ENCODE results near the gene OR10J1.
"Not testable (repeated sequence)": the region's sequence is repeated elsewhere in the genome, so short reads cannot be mapped to it uniquely, and the experiment has no call there.

Gene OR10J1

GRCh38 chr1:159439422-159439821 is at the start of gene OR10J1:
TSS of gene OR10J1 (plus strand) at chr1:159439722. CDS start at chr1:159439792, 70 bp downstream.
- DNase-seq (ENCODE audit: low read depth in 2 of 2), result no peak

- no peak for DNase-seq (ENCODE audit: low read depth in 2 of 2)
These were observed 32.7 kb upstream of the OR10J1 start for GRCh38 chr1:159406821-159407220.

- no peak for DNase-seq (ENCODE audit: low read depth in 2 of 2)
These were observed 30.6 kb upstream of the OR10J1 start for GRCh38 chr1:159408862-159409400.

GRCh38 chr1:159421821-159422220 is 17.7 kb upstream of the OR10J1 start:
- DNase-seq (ENCODE audit: low read depth in 2 of 2), result no peak

GRCh38 chr1:159428536-159428935 is 11.0 kb upstream of the OR10J1 start:
- no peak for DNase-seq (ENCODE audit: low read depth in 2 of 2)

DNA sequence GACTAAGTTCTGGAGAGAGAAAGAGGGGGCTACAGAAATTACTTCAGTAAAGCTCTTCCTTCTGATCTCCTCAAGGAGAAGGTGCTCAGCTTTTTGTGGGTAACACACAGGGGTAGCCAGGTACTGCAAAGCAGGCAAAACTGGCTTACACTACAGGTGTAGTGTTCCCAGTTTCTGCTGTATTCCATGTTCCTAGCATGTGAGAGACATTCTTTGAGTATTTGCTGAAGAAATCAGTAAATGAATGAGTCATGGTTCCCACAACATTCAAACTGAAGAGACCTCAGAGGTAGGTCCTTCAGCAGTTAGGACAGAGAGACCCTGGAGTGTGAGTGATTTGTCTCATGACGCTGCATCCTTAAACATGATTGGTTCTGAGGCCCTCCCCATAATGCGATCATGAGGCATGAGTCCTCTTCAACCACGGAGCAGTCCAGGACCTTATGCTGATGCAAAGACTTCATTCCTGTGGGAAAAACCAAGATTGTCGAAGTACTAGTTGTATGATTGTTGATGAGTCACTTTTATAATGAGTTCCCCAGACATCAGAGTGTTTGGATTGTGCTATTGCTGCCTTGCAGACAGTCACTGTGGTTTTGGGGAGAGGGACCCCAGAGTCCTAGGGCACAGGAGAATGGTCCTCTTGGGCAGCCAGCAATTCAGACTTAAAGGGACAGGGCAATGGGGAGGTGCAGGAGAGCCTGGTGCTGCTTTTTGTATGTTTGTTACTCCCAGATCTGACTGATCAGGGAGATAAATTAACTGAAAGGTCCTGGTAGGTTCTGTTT is 10.3 kb upstream of the OR10J1 start:
- no peak for DNase-seq (ENCODE audit: low read depth in 2 of 2)

DNA sequence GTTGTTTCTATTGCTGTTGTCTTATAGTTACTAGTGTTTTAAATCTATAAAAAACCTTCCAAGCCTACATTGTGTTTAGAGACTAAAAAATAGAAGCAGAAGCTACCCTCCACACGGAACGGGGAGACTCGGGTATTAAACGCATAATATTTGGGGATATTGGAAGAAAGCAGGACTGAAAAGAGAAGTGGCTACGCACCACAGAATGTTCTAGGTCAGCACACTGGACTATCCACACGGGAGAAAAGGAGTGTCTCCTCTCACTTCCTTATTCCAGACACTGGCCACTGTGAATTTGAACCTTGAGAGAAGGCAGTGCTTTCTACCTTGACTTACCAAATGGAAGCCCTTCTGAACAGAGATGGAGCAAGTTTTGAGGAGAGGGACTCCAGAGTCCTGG is 8.5 kb upstream of the OR10J1 start:
- no peak for DNase-seq (ENCODE audit: low read depth in 2 of 2)

- no peak for DNase-seq (ENCODE audit: low read depth in 2 of 2)
These were observed 7.6 kb upstream of the OR10J1 start, which contains the start of gene OR10J4 for GRCh38 chr1:159431904-159432303. TSS of gene OR10J4 (plus strand) at chr1:159432204.

- no peak for DNase-seq (ENCODE audit: low read depth in 2 of 2)
These were observed 3.1 kb upstream of the OR10J1 start for GRCh38 chr1:159436469-159436868.

DNA sequence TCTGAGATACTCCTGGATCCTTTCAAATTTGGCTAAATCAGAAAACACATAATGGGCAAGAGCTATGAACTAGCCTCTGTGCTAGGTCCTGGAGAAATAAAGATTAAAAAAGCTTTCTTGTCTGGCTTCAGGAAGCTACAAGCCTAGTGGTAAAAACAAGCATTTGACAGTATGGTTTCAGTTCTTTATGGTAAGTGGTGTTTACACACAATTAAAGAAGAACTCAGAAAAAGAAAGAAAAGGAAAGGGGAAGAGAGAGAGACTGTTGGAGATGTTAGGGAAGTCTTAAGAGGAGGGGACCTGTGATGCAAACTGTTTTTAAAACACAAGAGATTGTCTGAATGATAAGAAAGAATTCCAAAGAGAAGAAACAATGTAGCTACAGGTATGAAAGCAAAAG is 1.8 kb downstream of the OR10J1 start:
- no peak for DNase-seq (ENCODE audit: low read depth in 2 of 2)

DNA sequence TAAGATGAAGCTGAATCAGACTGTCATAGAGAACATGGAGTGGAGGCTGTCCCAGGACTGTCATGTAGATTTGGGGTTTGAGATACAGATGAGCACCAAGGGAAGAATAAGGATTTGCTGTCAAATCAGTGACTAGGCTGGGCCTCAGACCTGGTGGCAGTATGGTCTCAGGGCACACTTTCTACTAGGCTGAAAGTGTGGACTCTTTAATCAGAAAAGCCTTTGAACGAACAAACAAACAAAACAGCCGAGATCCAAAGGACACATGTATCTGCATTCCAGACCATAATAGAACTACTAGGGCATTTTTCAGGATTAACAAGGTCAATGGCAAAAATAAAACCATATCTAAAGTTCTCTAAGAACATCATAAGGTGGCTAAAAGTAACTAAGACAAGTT is 2.9 kb downstream of the OR10J1 start:
- no peak for DNase-seq (ENCODE audit: low read depth in 2 of 2)

DNA sequence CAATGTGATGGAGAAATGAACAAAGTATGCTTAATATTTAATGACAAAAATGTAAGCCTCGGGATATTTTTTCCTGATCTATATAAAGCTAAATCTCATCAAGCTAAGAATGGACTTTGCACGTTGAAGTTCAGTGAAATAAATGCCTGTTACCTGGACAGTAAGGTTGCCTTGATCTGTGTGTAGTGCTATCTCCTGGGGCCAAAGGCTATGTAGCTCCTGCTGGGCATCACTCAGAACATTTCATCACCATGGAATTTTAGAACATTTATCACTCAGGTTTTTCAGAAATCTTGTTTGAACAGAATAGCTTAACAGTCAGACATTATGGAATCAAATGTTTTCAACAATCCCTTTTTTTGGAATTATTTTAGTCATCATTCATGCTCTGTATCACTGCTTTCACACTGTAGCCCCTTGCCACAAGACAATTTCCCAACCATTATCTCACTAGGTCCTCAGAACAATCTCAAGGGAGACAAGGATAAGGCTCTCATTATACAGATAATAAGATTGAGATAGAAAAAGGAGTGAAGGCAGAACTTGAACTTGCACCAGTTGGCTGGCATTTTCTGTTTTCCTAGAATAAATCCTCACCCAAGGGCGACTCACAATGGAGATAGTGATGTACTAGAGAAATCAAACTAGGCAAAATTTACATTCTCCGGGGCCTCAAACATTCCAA is 3.7 kb downstream of the OR10J1 start:
- no peak for DNase-seq (ENCODE audit: low read depth in 2 of 2)

GRCh38 chr1:159444511-159444910 is 5.0 kb downstream of the OR10J1 start:
- DNase-seq (ENCODE audit: low read depth in 2 of 2), result no peak

GRCh38 chr1:159448181-159448580 is 8.7 kb downstream of the OR10J1 start:
- DNase-seq (ENCODE audit: low read depth in 2 of 2), result no peak

DNA sequence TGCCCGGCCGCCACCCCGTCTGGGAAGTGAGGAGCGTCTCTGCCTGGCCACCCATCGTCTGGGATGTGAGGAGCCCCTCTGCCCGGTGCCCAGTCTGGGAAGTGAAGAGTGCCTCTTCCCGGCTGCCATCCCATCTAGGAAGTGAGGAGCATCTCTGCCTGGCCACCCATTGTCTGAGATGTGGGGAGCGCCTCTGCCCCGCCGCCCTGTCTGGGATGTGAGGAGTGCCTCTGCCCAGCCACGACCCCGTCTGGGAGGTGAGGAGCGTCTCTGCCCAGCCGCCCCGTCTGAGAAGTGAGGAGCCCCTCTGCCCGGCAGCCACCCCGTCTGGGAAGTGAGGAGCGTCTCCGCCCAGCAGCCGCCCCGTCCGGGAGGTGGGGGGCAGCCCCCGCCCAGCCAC is 10.1 kb downstream of the OR10J1 start:
- DNase-seq (ENCODE audit: low read depth in 2 of 2), result not testable (repeated sequence)

- no peak for DNase-seq (ENCODE audit: low read depth in 2 of 2)
These were observed 20.0 kb downstream of the OR10J1 start for GRCh38 chr1:159459551-159459950.

DNA sequence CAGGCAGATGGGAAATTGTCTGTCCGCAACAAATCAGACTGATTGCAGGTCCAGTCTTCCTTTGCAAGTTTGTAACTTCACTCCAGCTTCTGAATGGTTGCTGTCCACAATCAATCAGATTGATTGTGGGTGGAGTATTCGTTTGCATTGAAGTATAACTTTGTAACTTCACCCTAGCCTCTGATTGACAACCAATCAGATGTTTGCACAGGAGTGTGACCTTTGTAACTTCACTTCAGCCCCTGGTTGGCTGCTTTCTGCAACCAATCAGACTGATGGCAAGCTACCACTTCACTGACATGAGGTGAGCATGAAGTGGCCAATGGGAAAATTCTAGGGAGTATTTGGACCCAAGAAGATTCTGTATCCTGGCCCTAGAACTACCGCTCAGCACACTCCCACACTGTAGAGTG is 25.7 kb downstream of the OR10J1 start:
- no peak for DNase-seq (ENCODE audit: low read depth in 2 of 2)

DNA sequence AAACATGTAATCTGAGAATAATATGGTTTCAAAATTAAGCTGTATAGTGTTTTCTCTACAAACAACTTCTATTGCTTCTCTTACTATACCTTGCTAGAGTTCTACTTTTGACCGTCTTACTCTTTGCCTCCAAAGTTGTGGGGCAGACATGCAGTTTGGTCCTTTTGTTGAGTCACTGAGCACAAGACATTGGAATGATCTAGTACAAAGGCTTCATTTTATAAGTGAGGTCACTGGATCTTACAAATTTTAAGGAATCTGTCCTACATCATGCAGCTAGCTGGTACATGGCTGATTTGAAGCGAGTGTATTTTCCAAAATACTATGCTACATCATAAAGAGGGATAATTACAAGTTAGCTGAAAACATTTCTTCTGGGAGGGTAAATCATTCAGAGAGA is 28.8 kb downstream of the OR10J1 start:
- no peak for DNase-seq (ENCODE audit: low read depth in 2 of 2)

- DNase-seq (ENCODE audit: low read depth in 2 of 2), result no peak
These were observed 30.5 kb downstream of the OR10J1 start for GRCh38 chr1:159469921-159470533.

- DNase-seq (ENCODE audit: low read depth in 2 of 2), result no peak
These were observed 33.8 kb downstream of the OR10J1 start for GRCh38 chr1:159473335-159473734.

DNA sequence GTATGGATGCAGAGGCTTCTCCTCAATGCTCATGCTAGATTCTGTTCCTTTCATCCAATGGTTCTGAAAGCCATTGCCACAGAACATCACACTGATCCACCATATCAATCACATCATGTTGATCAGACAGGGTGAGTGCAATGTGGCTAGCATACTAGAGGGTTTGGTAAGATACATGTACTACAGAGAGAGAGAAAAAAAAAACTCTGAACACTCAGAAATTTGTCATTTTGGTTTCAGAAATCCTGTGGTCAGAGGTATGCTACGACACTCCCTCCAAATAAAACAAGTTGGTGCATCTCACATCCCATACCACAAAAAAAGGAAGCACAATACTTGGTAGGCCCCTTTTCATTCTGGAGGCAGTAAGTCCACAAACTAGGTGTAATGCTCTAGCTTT is 35.4 kb downstream of the OR10J1 start:
- DNase-seq (ENCODE audit: low read depth in 2 of 2), result no peak

DNA sequence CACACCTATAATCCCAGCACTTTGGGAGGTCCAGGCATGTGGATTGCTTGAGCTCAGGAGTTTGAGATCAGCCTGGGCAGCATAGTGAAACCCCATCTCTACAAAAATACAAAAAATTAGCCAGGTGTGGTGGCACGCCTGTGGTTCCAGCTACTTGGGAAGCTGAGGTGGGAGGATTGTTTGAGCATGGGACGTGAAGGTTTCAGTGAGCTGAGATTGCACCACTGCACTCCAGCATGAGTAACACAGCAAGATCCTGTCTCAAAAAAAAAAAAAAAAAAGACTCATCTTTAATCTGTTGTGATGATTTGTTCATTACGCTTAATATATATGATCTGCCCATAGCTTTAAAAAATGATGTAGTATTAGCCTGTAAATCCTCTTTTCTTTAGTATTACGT is 44.0 kb downstream of the OR10J1 start:
- DNase-seq (ENCODE audit: low read depth in 2 of 2), result no peak
